ENCODE measurements around the gene PLEK2. TPM values are rescaled to one million over a fixed set of nuclear protein-coding genes. Genes with fewer than 3 reads are reported as not detected.

The PLEK2 gene
- total and polyA plus RNA-seq, 2 of the 13 experiments (the other 11 are each of a cell fraction or from before 2014, with no cell fraction given), result 0.26 to 1.5 TPM

DNA sequence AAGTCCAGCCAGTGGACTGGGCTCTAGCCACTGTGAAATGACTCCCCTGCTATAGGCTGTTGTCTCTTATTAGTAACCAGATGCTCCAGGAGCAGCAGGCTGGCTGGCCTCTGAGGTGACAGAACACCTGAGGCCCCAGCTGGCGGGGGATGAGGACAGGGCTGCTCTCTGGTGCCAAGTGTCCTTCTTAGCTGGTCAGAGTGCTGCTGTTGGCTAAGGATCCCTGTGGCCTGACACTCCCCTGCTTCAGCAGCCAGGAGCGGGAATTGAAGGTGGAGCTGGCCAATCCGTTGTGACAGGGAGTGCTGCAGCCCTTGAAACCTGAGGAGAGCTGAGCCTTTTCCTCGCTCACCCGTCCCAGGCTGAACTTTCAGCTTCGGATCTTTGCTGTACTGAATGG, 45.8 kb upstream of the PLEK2 start (continued):
- TF ChIP-seq ZNF556 (CRISPR knock-in tag; IDR thresholded peaks at IDR 0.05; ENCODE audit: borderline replicate concordance), result no peak

DNA sequence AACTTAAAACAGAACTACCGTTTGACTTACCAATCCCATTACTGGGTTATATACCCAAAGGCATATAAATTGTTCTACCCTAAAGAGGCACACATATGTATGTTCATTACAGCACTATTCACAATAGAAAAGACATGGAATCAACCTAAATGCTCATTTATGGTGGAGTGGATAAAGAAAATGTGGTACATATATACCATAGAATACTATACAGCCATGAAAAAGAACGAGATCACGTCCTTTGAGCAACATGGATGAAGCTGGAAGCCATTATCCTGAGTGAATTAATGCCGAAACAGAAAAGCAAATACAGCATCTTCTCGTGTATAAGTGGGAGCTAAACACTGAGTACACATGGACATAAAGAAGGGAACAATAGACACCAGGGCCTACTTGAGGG, 44.8 kb upstream of the PLEK2 start:
- ChIA-PET CTCF (ENCODE audit: low intra/inter-chr PET ratio, low total read pairs) (no interaction called here), POLR2A (no interaction called here)
- Histone ChIP-seq H3K9ac (ENCODE audit: insufficient read depth, low read depth, low read length) (no peak overlapping the region), H2AFZ (ENCODE audit: low read length) (no peak overlapping the region), H3K27ac (ENCODE audit: extremely low read length, insufficient read depth, low read length) (no peak overlapping the region), H3K27me3 (ENCODE audit: control insufficient read depth in 1 of 2, insufficient read depth in 2 of 2, low read length in 2 of 2) (no peaks in the 10 kb centered on the region), H4K20me1 (ENCODE audit: insufficient read depth, low read length) (no peaks in the 10 kb centered on the region), H3K79me2 (ENCODE audit: insufficient read depth, low read length) (no peaks in the 10 kb centered on the region), H3K4me3 (replicated peaks in 1 of 3; ENCODE audit: insufficient read depth in 1 of 3, low read depth in 2 of 3, low read length in 3 of 3) (no peak overlapping the region), H3K4me2 (ENCODE audit: low read depth, low read length) (no peak overlapping the region), H3K9me3 (ENCODE audit: low read length) (no peaks in the 10 kb centered on the region), H3K36me3 (replicated peaks in 1 of 2; ENCODE audit: control insufficient read depth in 1 of 2, insufficient read depth in 2 of 2, low read length in 2 of 2) (no peaks in the 10 kb centered on the region), H3K4me1 (ENCODE audit: insufficient read depth, low read length) (peaks cover 3% of the 10 kb centered on the region)
- TF ChIP-seq, protein P1, sequence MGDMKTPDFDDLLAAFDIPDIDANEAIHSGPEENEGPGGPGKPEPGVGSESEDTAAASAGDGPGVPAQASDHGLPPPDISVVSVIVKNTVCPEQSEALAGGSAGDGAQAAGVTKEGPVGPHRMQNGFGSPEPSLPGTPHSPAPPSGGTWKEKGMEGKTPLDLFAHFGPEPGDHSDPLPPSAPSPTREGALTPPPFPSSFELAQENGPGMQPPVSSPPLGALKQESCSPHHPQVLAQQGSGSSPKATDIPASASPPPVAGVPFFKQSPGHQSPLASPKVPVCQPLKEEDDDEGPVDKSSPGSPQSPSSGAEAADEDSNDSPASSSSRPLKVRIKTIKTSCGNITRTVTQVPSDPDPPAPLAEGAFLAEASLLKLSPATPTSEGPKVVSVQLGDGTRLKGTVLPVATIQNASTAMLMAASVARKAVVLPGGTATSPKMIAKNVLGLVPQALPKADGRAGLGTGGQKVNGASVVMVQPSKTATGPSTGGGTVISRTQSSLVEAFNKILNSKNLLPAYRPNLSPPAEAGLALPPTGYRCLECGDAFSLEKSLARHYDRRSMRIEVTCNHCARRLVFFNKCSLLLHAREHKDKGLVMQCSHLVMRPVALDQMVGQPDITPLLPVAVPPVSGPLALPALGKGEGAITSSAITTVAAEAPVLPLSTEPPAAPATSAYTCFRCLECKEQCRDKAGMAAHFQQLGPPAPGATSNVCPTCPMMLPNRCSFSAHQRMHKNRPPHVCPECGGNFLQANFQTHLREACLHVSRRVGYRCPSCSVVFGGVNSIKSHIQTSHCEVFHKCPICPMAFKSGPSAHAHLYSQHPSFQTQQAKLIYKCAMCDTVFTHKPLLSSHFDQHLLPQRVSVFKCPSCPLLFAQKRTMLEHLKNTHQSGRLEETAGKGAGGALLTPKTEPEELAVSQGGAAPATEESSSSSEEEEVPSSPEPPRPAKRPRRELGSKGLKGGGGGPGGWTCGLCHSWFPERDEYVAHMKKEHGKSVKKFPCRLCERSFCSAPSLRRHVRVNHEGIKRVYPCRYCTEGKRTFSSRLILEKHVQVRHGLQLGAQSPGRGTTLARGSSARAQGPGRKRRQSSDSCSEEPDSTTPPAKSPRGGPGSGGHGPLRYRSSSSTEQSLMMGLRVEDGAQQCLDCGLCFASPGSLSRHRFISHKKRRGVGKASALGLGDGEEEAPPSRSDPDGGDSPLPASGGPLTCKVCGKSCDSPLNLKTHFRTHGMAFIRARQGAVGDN (CRISPR knock-in tag; IDR thresholded peaks at IDR 0.05), result no peak
- TF ChIP-seq TBP (CRISPR knock-in tag; IDR thresholded peaks at IDR 0.05) (no peak), ZNF441 (CRISPR knock-in tag; IDR thresholded peaks at IDR 0.05; ENCODE audit: borderline replicate concordance) (no peak), SOX13 (IDR thresholded peaks at IDR 0.05) (no peak), SOX13 (CRISPR knock-in tag; conservative IDR thresholded peaks at IDR 0.05 in 1 of 2, IDR thresholded peaks at IDR 0.05 in 1 of 2) (no peak), TMF1 (CRISPR knock-in tag; IDR thresholded peaks at IDR 0.05; ENCODE audit: low read depth) (no peak), ZNF274 (CRISPR knock-in tag; IDR thresholded peaks at IDR 0.05) (no peak), ZNF225 (CRISPR knock-in tag; IDR thresholded peaks at IDR 0.05) (no peak), CBX1 (IDR thresholded peaks at IDR 0.05; ENCODE audit: low read depth) (no peak), ZNF431 (CRISPR knock-in tag; IDR thresholded peaks at IDR 0.05; ENCODE audit: borderline replicate concordance, low read depth) (no peak), MXI1 (IDR thresholded peaks at IDR 0.05; ENCODE audit: borderline replicate concordance, low read depth, low read length) (no peak), GPN1 (CRISPR knock-in tag; IDR thresholded peaks at IDR 0.05; ENCODE audit: borderline replicate concordance) (no peak), BHLHE40 (IDR thresholded peaks at IDR 0.05; ENCODE audit: low read length) (no peak)
- TF ChIP-seq, protein P2, sequence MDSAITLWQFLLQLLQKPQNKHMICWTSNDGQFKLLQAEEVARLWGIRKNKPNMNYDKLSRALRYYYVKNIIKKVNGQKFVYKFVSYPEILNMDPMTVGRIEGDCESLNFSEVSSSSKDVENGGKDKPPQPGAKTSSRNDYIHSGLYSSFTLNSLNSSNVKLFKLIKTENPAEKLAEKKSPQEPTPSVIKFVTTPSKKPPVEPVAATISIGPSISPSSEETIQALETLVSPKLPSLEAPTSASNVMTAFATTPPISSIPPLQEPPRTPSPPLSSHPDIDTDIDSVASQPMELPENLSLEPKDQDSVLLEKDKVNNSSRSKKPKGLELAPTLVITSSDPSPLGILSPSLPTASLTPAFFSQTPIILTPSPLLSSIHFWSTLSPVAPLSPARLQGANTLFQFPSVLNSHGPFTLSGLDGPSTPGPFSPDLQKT (CRISPR knock-in tag; IDR thresholded peaks at IDR 0.05; ENCODE audit: borderline replicate concordance), result no peak
- intact Hi-C loops (cut with micrococcal nuclease; ENCODE audit: unreplicated experiment) (no loop called here), in situ Hi-C loops (cut with HindIII; ENCODE audit: extremely low pct_ligation_motif_present, low pct_unique_long_range_greater_than_20kb) (no loop called here)
- ATAC-seq, result no peak
- BruUV-seq (replicated peaks), result no TSS peak
- no peak for DNase-seq (ENCODE audit: low spot score)
- FAIRE-seq, result no peak
- WGBS (ENCODE audit: low lambda C conversion rate), result 33% methylated on average over 5 of the region's 5 CpGs
